SW480 (cell line): ENCODE measurements around the gene PISD.
A peak's percentile ranks its signal among the peaks of the same experiment; 100 is the strongest.
"Not testable (repeated sequence)": the region's sequence is repeated elsewhere in the genome, so short reads cannot be mapped to it uniquely, and the experiment has no call there.

ENCODE experiments used
- DNase-seq: peaks from one replicate; pipeline ENCODE4 v3.0.0-alpha.2; 2016; ENCODE audit warnings: low spot score

The PISD gene

DNA sequence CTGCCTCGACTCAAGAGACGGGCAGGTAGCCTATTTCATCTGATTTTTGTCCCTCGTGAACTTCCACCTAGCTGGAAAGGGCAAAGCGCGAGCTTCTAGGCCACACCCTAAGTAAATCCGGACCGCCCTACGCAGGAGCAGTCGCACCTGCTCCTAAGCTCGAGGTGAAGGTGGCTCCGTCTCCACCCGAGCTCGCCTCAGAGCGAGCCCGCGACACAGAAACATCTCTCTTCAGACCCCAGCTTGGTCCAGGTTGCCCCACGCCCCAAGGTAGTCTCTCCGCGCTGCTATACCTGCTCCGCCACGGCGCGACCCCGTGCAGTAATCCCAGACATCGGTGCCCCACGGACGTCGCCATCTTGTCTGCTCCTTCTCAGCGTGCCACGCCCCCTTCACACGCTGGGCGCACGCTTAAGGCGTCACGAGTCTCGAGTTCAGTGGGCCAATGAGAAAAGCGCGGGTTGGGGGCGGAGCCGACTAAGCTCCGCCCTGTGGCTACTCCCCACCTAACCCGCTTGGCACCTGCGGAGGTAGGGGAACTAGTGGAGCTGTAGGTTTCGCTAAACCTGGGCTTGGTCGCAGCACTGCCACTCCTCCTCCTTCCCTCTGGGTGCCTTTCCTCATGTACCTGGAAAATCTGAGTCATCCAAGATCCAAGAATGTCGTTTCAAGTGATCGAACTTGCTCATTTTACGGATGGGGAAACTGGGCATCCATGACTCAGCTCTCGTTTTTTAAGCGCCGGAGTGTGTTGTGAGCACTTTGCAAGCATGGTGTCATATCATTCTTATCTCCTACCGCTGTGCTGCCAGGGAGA lies at the start of gene PISD:
TSS of gene PISD (minus strand) at position 365 of the 817 bp plus-strand sequence. CDS start at position 358, 7 bp downstream.
- DNase-seq = peak; percentile 93

DNA sequence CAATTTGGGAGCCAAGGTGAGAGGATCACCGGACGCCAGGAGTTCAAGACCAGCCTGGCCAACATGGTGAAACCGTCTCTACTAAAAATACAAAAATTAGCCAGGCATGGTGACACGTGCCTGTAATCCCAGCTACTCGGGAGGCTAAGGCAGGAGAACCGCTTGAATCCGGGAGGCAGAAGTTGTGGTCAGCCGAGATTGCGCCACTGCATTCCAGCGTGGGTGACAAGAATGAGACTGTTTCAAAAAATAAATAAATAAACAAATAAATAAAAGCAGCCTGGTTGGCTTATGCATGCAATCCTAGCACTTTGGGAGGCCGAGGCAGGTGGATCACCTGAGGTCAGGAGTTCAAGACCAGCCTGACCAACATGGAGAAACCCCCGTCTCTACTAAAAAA lies 49.2 kb upstream of the PISD start:
- DNase-seq = not testable (repeated sequence)

DNA sequence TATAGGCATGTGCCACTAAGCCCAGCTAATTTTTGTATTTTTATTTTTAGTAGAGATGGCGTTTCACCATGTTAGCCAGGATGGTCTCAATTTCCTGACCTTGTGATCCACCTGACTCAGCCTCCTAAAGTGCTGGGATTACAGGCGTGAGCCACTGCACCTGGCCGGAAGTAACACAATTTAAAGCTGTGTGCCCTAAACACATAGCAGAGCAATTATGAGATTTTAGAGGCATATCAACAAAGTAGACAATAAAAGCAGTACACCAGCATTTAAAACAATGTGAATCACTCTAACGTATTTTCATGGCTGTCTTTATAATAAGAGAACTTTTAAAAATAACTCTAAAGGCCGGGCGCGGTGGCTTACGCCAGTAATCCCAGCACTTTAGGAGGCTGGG lies 45.5 kb upstream of the PISD start:
- no peak for DNase-seq

DNA sequence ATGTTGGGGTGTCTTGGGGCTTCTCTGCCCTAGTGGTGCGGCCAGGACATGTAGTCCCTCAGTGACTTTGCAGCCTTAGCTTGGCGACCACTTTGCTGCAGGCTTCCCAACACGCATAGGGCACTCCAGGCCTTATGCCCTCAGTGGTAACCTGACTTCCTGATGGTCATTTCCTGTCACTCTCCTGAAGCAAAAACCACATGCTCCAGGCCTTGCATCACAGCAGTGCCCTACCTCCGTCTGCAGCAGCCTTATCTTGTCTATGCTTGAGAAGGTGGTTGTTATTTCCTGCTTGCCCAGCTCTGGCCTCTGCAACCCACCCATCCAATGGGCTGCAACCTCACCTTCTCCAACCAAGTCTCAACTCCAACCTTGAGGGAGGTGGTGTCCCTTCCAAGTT lies 33.4 kb upstream of the PISD start:
- DNase-seq = no peak

DNA sequence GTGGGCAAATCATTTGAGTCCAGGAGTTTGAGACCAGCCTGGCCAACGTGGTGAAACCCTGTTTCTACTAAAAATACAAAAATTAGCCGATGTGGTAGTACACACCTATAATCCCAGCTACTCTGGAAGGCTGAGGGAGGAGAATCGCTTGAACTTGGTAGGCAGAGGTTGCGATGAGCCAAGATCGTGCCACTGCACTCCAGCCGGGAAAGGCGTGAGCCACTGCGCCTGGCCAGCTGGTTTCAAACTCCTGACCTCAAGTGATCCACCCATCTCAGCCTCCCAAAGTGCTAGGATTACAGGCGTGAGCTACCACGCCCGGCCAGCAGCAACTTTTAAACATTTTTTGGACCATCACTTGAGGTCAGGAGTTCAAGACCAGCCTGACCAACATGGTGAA lies 32.0 kb upstream of the PISD start:
- DNase-seq = not testable (repeated sequence)

DNA sequence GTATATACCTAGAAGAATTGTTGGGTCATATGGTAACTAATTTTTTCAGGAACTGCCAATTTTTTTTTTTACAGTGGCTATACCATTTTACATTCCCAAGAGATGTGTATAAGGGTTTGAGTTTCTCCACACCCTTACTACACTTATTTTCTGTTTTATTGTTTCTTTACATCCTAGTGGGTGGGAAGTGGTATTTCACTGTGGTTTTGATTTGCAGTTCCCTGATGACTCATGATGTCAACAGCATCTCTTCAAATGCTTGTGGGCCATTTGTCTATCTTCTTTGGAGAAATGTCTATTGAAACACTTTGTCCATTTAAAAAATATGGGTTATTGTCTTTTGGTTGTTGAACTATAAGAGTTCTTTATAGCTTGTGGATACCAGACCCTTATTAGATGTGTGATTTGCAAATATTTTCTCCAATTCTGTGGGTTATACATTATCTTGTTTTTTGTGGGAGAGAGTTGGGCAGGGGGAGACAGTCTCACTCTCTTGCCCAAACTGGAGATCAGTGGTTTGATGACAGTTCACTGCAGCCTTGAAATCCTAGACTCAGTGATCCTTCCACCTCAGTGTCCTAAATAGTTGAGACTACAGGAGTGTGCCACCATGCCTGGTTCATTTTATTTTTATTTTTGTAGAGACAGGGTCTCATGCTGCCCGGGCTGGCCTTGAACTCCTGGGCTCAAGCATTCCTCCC lies 30.3 kb upstream of the PISD start:
- DNase-seq = peak; percentile 60

DNA sequence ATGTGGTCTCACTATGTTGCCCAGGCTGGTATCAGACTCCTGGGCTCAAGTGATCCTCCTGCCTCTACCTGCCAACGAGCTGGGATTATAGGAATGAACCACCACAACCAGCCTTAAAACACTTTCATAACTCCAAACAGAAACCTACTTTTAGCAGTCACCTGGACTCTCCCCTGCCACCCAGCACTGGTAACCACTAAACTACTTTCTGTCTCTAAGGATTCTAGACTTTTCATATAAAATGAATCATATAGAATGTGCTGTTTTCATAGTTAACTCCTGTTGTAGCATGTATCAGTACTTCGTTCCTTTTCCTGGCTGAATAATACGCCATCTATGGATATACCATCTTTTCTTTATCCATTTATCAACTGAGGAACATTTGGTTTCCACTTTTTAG lies 29.4 kb upstream of the PISD start:
- DNase-seq = no peak

DNA sequence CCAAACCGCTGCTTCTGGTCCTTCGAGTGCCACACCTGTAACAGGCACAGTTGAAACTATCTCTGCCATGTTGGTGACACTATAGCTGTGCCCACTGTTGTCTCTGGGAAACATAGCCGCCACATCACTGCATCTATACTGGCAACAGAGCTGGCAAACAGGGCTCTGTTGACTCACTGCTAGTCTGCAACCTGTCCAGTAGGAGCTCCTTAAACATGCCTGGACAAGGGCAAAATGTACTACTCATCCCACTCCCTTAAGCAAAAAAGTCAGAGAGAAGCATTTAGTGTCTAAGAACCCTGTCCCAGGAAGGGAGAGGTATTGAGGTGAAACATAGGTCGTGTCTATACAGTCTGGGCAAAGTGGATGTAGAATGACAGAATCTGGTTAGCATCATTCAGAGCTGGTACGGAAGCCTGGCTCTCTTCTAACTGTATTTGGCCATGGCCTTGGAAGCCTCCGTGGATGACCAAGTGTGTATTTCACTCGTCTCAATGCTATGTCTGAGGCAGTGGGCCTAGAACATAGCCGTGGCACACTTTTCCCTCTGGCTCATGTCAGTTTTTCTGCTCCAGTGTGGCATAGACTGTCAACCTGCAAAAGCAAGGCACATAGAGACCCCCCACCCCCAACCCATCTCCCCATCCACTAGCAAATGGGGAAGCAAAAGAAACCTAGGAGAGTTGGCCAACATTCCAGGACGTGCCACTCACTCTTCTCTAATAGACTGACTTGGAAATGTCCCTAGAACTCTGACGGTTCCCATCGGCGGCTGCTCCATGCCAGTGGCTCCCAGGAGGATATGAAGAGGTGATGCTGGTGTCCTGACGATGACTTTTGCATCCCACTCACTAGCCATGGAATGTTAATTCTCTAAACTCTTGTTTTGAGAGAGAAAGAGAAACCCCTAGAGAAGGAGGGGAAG lies 21.4 kb upstream of the PISD start:
- no peak for DNase-seq

DNA sequence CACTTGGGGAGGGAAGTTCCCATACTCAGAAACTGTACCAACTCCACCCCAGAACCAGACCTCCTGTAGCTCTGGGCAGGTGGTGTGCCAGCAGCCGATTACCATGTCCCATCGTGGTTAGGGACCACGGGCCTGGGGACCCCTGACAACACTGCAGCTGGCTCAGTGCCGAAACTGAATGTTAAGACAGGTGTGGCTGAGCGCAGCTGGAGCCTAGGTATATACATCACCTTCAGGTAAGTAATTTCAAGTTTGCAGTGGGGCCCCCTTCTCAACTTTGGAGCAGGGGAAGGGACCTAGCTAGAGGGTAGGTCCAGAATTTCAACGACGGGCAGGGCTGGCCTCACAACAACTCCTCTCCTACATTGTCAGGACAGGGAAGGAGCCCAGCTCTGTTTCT lies 20.7 kb upstream of the PISD start:
- no peak for DNase-seq

DNA sequence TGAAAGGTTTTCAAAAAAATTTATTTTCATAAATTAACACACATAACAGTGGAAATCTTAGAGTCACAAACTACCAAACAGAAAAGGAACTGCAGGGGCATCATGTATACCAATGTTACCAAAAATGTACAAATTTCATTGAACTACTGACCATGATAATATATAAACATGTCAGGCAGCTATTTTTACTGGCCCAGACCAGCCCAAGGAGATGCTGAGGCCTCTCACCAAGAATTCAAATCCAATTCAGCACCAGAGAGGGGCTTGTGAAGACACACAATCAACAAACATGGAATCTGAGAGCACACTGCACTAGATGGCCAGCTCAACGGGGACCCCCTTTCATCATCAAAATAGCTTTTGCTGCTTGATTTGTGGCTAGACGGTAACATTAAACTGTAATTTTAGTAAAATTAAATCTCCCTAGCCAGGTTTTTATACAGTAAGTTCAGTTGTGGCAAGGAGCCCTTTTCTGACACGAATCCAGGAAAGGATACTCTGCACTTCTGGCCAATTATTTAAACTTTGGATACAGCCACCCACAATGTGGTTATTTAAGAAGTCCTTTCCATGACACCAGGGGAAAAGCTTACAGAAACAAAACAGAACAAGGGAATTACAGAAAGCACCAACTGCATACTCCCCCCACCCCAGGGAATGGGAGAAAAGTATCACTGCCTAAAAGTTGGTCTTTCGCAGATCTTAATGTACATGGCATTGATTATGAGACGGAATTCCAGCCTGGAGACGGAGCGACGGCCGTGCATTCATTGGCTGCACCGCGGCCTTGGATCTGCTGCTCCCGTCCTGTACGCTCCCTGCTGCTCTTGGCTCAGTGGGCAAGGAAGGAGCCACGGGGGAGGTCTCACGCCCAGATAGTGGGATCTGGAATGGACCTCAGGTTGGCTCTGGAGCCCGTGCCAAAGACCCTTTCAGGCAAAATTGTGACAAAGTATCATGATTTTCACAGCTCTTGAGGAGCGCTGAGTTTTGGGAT lies 19.6 kb upstream of the PISD start:
- DNase-seq = no peak

DNA sequence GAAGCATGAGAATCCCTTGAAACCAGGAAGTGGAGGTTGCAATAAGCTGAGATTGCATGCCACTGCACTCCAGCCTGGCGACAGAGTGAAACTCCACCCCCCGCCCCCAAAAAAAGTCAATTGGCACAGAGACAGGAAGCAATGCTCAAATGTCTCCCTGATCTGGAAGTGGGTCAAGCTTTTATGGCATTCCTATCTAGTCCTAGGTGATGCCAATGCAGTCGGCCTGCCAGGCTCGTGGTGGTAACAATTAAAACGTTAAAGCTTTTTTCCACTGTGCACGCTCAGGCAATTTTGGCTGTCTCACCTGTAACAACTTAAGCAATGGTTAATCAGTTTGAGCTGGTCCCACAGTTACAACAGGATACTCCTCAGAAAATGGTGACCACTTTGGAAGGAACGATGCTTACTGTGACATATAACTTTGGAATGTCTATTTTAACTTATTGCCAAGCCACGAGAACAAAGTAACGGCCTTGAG lies 18.9 kb upstream of the PISD start:
- DNase-seq = no peak

DNA sequence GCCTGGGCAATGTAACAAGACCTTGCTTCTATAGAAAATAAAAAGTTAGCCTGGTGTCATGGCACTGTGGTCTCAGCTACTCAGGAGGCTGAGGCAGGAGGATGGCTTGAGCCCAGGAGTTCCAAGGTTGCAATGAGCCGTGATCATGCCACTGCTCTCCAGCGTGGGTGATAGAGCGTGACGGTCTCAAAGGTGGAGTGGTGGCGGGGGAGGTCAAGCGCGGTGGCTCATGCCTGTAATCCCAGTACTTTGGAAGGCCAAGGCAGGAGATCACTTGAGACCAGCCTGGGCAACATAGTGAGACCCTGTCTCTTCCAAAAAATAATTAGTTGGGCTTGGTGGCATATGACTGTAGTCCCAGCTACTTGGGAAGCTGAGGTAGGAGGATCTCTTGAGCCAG lies 16.7 kb upstream of the PISD start:
- no peak for DNase-seq

DNA sequence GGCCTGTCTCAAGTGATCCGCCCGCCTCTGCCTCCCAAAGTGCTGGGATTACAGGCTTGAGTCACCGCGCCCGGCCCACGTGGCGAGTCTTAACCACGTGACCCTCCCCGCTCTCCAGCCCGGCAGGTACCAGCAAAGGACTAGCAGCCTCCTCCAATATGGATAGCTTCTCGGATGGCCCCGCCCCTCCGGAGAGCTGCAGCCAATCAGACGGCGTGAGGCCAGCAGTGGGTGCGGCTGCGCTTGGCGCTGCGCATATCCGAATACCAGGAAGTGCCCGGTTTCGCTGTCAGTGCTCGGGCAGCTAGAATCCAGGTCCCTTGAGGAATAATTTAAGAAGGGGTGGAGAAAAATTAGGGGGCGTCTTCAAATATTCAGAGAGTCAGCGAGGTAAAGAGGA lies 14.7 kb upstream of the PISD start:
- peak; percentile 95 for DNase-seq

DNA sequence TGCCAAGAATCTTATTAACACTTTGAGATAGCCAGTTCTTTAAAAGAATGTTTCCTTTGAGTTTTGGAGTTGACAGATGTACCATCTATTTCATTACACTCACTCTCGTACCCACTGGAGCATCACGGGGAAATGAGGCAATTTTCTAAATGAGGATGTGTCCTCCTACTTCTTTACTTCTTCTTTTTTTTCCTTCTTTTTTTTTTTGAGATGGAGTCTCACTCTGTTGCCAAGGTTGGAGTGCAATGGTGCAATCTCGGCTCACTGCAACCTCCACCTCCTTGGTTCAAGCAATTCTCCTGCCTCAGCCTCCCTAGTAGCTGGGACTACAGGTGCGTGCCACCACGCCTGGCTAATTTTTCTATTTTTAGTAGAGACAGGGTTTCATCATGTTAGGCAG lies 12.2 kb upstream of the PISD start:
- not testable (repeated sequence) for DNase-seq

DNA sequence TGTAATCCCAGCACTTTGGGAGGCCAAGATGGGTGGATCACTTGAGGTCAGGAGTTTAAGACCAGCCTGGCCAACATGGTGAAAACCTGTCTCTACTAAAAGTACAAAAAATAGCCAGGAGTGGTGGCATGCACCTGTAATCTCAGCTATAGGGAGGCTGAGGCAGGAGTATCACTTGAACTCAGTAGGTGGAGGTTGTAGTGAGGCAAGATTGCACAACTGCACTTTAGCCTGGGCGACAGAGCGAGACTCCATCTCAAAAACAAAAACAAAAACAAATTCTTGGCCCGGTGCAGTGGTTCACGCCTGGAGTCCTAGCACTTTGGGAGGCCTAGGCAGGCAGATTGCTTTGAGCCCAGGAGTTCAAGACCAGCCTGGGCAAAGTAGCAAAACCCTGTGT lies 6.8 kb upstream of the PISD start:
- DNase-seq = not testable (repeated sequence)

DNA sequence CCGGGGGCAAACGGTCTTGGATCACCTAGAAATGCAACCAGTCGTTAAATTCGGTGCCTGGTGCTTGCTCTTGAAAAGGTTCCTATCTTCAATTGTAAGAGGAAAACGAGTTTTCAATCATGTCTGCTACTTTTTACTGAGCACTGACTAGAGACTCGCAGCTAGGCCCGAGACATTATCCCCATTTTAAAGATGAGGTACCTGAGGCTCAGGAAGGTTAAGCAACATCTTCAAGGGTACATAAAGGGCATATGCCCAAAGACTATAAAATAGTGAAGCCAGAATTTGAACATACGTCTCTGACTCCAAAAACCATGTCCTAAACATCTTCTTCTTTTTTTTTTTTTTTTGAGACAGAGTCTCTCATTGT lies 638 bp upstream of the PISD start:
- DNase-seq = no peak

DNA sequence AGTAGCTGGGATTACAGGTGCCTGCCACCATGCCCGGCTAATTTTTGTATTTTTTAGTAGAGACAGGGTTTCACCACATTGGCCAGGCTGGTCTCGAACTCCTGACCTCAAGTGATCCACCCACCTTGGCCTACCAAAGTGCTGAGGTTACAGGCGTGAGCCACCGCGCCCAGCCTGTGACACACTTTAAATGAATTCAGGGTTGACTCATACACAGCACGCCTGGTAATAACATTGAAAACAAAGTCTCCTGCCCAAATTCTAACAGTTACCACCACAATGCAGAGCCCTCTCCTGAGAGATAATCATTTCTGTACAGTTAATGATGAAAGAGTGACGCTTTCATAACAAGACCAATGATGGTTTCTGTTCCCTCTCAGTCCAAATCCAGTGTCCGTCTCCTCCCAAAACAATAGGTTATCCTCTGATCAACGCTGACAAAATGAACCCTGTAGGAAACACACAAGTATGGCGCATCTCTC lies 1.1 kb downstream of the PISD start:
- DNase-seq = peak; percentile 71

DNA sequence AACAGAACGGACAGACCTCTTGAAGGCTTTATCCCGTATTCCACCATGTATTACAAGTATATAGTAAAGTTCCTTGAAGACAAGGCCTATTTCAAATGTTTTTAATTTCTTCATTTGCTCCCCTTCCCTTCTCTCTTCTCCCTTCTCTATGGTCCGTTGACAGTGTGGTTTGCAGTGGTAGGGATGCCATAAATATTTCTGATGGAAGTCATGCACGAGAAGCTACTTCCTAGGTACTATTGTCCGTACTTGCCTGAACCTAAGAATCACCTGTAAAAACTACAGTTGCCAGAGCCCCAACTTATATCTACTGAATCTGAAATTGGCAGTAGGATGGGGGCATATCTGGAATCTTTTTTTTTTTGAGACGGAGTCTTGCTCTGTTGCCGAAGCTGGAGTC lies 2.8 kb downstream of the PISD start:
- DNase-seq = peak; percentile 34

DNA sequence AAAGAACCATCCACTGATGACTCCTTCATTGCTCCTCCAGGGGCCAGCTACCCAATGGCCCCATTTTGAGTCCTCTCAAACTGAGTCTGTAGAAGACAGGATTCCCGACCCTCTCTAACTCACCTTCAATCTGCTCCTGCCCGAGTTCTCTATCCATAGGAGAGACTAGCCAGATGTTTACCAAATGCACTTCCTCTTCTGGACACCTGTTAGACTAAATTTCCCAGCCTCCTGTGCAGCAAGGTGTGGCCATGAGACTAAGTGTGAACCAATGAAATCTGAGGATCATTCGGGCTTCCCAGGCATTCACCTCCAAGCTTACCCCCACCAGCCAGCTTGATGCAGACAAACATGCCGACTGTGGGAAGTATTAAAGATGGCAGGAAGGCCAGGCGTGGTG lies 7.6 kb downstream of the PISD start:
- DNase-seq = no peak

DNA sequence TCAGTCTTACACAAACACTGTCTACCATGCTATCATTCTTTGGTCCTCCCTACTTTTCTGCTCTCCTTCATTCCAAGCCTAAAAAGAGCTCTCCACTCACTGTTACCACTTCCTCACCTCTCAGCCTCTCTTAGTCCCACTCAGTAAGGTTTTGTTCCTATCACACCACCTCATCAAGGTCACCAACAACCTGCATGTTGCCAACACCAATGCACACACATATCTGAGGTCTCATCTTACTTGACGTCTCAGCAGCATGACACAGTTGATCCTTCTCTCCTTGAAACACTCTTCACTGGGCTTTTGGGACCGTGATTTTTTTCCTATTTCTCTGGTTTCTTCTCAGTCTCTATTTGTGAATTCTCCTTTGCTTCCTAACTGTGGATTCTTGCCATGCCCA lies 8.1 kb downstream of the PISD start:
- no peak for DNase-seq
